H9 (cell line): ENCODE data around the gene KDM4C. TPM values are rescaled to one million over a fixed set of nuclear protein-coding genes. Genes with fewer than 3 reads are reported as not detected.

Source experiments
- DNase-seq: peaks from one replicate; pipeline ENCODE4 v3.0.0-alpha.2; 2017
- H2AFZ ChIP-seq: one replicate; pipeline ENCODE4 v1.6.1; 2013; ENCODE audit warnings: mild to moderate bottlenecking, low read length, control low read depth, moderate library complexity
- H2AK5ac ChIP-seq: 2 replicates; pipeline ENCODE4 v1.6.1; 2013; ENCODE audit warnings: low read length, control low read depth, mixed read lengths; ENCODE audit not compliant: insufficient read length
- H2BK120ac ChIP-seq: one replicate; pipeline ENCODE4 v1.6.1; 2013; ENCODE audit warnings: low read depth, mild to moderate bottlenecking, low read length, control low read depth, inconsistent platforms; ENCODE audit not compliant: poor library complexity, severe bottlenecking
- H2BK12ac ChIP-seq: 2 replicates; pipeline ENCODE4 v1.6.1; 2013; ENCODE audit warnings: low read length, control low read depth, mixed read lengths, low read depth; ENCODE audit not compliant: insufficient read length
- H2BK15ac ChIP-seq: 2 replicates; pipeline ENCODE4 v1.6.1; 2013; ENCODE audit warnings: low read depth, low read length, control low read depth
- H2BK20ac ChIP-seq: one replicate; pipeline ENCODE4 v1.6.1; 2013; ENCODE audit warnings: low read depth, mild to moderate bottlenecking, low read length, control low read depth, inconsistent platforms; ENCODE audit not compliant: poor library complexity, severe bottlenecking
- H2BK5ac ChIP-seq: 2 replicates; pipeline ENCODE4 v1.6.1; 2013; ENCODE audit warnings: low read length, control low read depth, mixed read lengths; ENCODE audit not compliant: insufficient read length
- H3K14ac ChIP-seq: 2 replicates; pipeline ENCODE4 v1.6.1; 2013; ENCODE audit warnings: low read length, control low read depth; ENCODE audit not compliant: insufficient read depth
- H3K18ac ChIP-seq: 2 replicates; pipeline ENCODE4 v1.6.1; 2013; ENCODE audit warnings: low read depth, mild to moderate bottlenecking, mixed read lengths, low read length, control low read depth; ENCODE audit not compliant: insufficient read length
- H3K23ac ChIP-seq: 2 replicates; pipeline ENCODE4 v1.6.1; 2013; ENCODE audit warnings: low read length, control low read depth, mixed read lengths, low read depth; ENCODE audit not compliant: insufficient read length
- H3K23me2 ChIP-seq: 2 replicates; pipeline ENCODE4 v1.6.1; 2013; ENCODE audit warnings: low read depth, mild to moderate bottlenecking, mixed read lengths, low read length, control low read depth; ENCODE audit not compliant: insufficient read length, poor library complexity, severe bottlenecking
- H3K27ac ChIP-seq: 2 replicates; pipeline ENCODE4 v1.5.1; 2013; ENCODE audit warnings: low read length, control low read depth, mixed read lengths, low read depth; ENCODE audit not compliant: insufficient read length
- H3K27me3 ChIP-seq: 2 replicates; pipeline ENCODE4 v1.6.1; 2013; ENCODE audit warnings: low read length, control low read depth, inconsistent platforms; ENCODE audit not compliant: insufficient read depth
- H3K4ac ChIP-seq: 2 replicates; pipeline ENCODE4 v1.6.1; 2013; ENCODE audit warnings: low read depth, mild to moderate bottlenecking, control low read depth, inconsistent platforms, low read length, moderate library complexity
- H3K4me1 ChIP-seq: 2 replicates; pipeline ENCODE4 v1.6.1; 2013; ENCODE audit warnings: low read length, control low read depth, inconsistent platforms; ENCODE audit not compliant: insufficient read depth
- H3K4me2 ChIP-seq: 2 replicates; pipeline ENCODE4 v1.6.1; 2013; ENCODE audit warnings: low read length, control low read depth, mixed read lengths; ENCODE audit not compliant: insufficient read length, insufficient read depth
- H3K56ac ChIP-seq: 2 replicates; pipeline ENCODE4 v1.6.1; 2013; ENCODE audit warnings: low read depth, mild to moderate bottlenecking, mixed read lengths, low read length, control low read depth; ENCODE audit not compliant: insufficient read length
- H3K79me1 ChIP-seq: 2 replicates; pipeline ENCODE4 v1.6.1; 2013; ENCODE audit warnings: low read depth, mild to moderate bottlenecking, moderate library complexity, low read length, control low read depth, inconsistent platforms; ENCODE audit not compliant: insufficient read depth, poor library complexity, severe bottlenecking
- H3K79me2 ChIP-seq: 2 replicates; pipeline ENCODE4 v1.6.1; 2013; ENCODE audit warnings: low read length, control low read depth, inconsistent platforms; ENCODE audit not compliant: insufficient read depth
- H3K9ac ChIP-seq: 2 replicates; pipeline ENCODE4 v1.6.1; 2013; ENCODE audit warnings: low read length, control low read depth, mixed read lengths; ENCODE audit not compliant: insufficient read length; ENCODE audit errors: extremely low read depth
- H3K9me3 ChIP-seq: one replicate; pipeline ENCODE4 v1.6.1; 2013; ENCODE audit warnings: low read depth, low read length, inconsistent platforms; ENCODE audit not compliant: control insufficient read depth
- H3T11ph ChIP-seq: one replicate; pipeline ENCODE4 v1.6.1; 2013; ENCODE audit warnings: mild to moderate bottlenecking, low read length, control low read depth, inconsistent platforms
- H4K20me1 ChIP-seq: one replicate; pipeline ENCODE4 v1.6.1; 2013; ENCODE audit not compliant: control insufficient read depth, insufficient read length, insufficient read depth
- H4K5ac ChIP-seq: 2 replicates; pipeline ENCODE4 v1.6.1; 2013; ENCODE audit warnings: low read depth, mild to moderate bottlenecking, mixed read lengths, low read length, control low read depth; ENCODE audit not compliant: insufficient read length
- H4K8ac ChIP-seq: replicated peaks from 2 replicates; pipeline ENCODE4 v1.6.1; 2013; ENCODE audit warnings: low read length, control low read depth, mixed read lengths, low read depth; ENCODE audit not compliant: insufficient read length
- H4K91ac ChIP-seq: 2 replicates; pipeline ENCODE4 v1.6.1; 2013; ENCODE audit warnings: low read depth, mild to moderate bottlenecking, moderate library complexity, mixed read lengths, low read length, control low read depth; ENCODE audit not compliant: insufficient read length
- H3K27ac Mint-ChIP-seq, 3 experiments: 2 replicates in 2 of 3; 3 replicates in 1 of 3; pipeline ENCODE4 v1.8.0; 2020 to 2021; ENCODE audit warnings: mixed read lengths in 3 of 3, mild to moderate bottlenecking in 1 of 3, moderate library complexity in 1 of 3
- H3K27me3 Mint-ChIP-seq: 2 replicates; pipeline ENCODE4 v1.8.0; 2021; ENCODE audit warnings: low read depth, mild to moderate bottlenecking, moderate library complexity, mixed read lengths
- H3K36me3 Mint-ChIP-seq, 3 experiments: 2 replicates in 2 of 3; 3 replicates in 1 of 3; pipeline ENCODE4 v1.8.0; 2020 to 2021; ENCODE audit warnings: low read depth in 3 of 3, mixed read lengths in 3 of 3; ENCODE audit not compliant: insufficient read depth in 1 of 3
- H3K4me1 Mint-ChIP-seq, 2 experiments: 2 replicates each; pipeline ENCODE4 v1.8.0; 2020; ENCODE audit warnings: mixed read lengths in 2 of 2
- H3K4me3 Mint-ChIP-seq, 2 experiments: 2 replicates in 1 of 2; 3 replicates in 1 of 2; pipeline ENCODE4 v1.8.0; 2020 to 2021; ENCODE audit warnings: mild to moderate bottlenecking in 2 of 2, mixed read lengths in 2 of 2, moderate library complexity in 1 of 2
- H3K9me3 Mint-ChIP-seq, 2 experiments: 2 replicates in 1 of 2; 3 replicates in 1 of 2; pipeline ENCODE4 v1.8.0; 2020; ENCODE audit warnings: mild to moderate bottlenecking in 2 of 2, mixed read lengths in 2 of 2, moderate library complexity in 1 of 2
- WGBS: extraction: QIAGEN DNeasy Blood & Tissue Kit; methylation state at CpG from one replicate; pipeline ENCODE4 v1.1.7; 2013; ENCODE audit warnings: missing lambda C conversion rate, low lambda C conversion rate, mixed read lengths; ENCODE audit not compliant: insufficient read length; ENCODE audit errors: extremely low coverage; 5-methylcytosine and 5-hydroxymethylcytosine counted together
- total RNA-seq: library from RNA; stranded (reverse); gene quantifications from 2 replicates; pipeline ENCODE4 v1.2.1, GENCODE V29; 2021
- TF ChIP-seq, protein P1 (sequence below): fragments of 200-600 bp; sonication (generic); conservative IDR thresholded peaks from 3 replicates; pipeline ENCODE4 v1.8.0; 2021; ENCODE audit warnings: antibody characterized with exemption, mild to moderate bottlenecking

Gene KDM4C
- total RNA-seq, 1 experiment from 2014 or later = 24.0 TPM

DNA sequence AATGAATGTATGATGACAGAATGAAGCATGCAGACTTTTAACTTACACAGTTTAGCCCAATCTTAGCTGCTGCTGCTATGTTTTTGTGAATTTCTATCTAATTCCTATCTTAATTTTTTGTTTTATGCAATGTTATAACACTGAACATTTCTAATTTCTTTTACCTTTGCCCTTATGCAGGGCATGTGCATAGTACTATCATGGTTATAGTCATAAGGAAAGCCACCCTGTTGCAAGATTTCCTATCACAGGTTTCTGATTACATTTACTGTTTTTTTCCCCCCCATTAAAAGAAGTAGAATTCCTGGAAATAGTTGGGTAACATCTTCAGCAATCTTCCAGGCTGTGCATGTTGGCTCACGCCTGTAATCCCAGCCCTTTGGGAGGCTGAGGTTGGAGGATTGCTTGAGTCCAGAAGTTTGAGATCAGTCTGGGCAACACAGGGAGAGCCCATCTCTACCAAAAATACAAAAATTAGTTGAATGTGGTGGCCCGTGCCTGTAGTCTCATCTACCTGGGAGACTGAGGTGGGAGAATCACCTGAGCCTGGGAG lies 164.4 kb downstream of the KDM4C start:
- Histone ChIP-seq H3K14ac (no peak overlapping the region), H2AK5ac (no peak overlapping the region), H3K23me2 (no peaks in the 10 kb centered on the region), H2BK20ac (no peak overlapping the region), H3K9me3 (no peaks in the 10 kb centered on the region), H3K9ac (no peak overlapping the region), H2AFZ (no peak overlapping the region), H3K4me1 (no peaks in the 10 kb centered on the region), H3K4ac (no peak overlapping the region), H4K91ac (no peak overlapping the region), H3K18ac (no peak overlapping the region), H3K27ac (no peak overlapping the region), H4K5ac (no peak overlapping the region), H3K79me1 (no peaks in the 10 kb centered on the region), H3K56ac (no peak overlapping the region), H3K4me2 (no peak overlapping the region), H4K20me1 (no peaks in the 10 kb centered on the region), H3K23ac (no peak overlapping the region), H2BK15ac (no peak overlapping the region), H2BK12ac (no peak overlapping the region), H4K8ac (no peak overlapping the region), H2BK120ac (no peak overlapping the region), H2BK5ac (no peak overlapping the region), H3K27me3 (no peaks in the 10 kb centered on the region), H3T11ph (no peak overlapping the region), H3K79me2 (no peaks in the 10 kb centered on the region)
- no CpG with 5 or more reads among the region's 2 CpGs for WGBS
- DNase-seq = no peak
- TF ChIP-seq, protein P1, sequence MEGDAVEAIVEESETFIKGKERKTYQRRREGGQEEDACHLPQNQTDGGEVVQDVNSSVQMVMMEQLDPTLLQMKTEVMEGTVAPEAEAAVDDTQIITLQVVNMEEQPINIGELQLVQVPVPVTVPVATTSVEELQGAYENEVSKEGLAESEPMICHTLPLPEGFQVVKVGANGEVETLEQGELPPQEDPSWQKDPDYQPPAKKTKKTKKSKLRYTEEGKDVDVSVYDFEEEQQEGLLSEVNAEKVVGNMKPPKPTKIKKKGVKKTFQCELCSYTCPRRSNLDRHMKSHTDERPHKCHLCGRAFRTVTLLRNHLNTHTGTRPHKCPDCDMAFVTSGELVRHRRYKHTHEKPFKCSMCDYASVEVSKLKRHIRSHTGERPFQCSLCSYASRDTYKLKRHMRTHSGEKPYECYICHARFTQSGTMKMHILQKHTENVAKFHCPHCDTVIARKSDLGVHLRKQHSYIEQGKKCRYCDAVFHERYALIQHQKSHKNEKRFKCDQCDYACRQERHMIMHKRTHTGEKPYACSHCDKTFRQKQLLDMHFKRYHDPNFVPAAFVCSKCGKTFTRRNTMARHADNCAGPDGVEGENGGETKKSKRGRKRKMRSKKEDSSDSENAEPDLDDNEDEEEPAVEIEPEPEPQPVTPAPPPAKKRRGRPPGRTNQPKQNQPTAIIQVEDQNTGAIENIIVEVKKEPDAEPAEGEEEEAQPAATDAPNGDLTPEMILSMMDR = no peak
- Mint-ChIP-seq H3K4me3 (no peak overlapping the region), H3K27ac (no peak overlapping the region; a peak in 1 of 7 replicates), H3K27me3 (no peaks in the 10 kb centered on the region), H3K4me1 (peaks cover 0 to 10% of the 10 kb centered on the region in 2 experiments; a peak in 2 of 4 replicates), H3K36me3 (peaks cover 3 to 12% (median 4%) of the 10 kb centered on the region in 3 experiments; a peak in 4 of 7 replicates), H3K9me3 (peaks cover 0 to 4% of the 10 kb centered on the region in 2 experiments; a peak in 3 of 5 replicates)
